Measurements from ENCODE around the gene CCN5.

The CCN5 gene

GRCh38 chr20:44769481-44769863, 54.3 kb downstream of the CCN5 start:
- no peaks in the 10 kb centered on the region for H4K20me1 ChIP-seq (ENCODE audit: insufficient read depth, low read length, poor library complexity, severe bottlenecking)
- peak overlapping the region; percentile 13 for H3K4me2 ChIP-seq (ENCODE audit: low read depth, low read length, poor library complexity, severe bottlenecking)
- no peaks in the 10 kb centered on the region for H3K79me2 ChIP-seq (ENCODE audit: insufficient read depth, low read length)
- peaks cover 8% of the 10 kb centered on the region for H3K4me1 ChIP-seq (ENCODE audit: insufficient read depth, low read length, poor library complexity, severe bottlenecking)
- H3K27me3 ChIP-seq (ENCODE audit: insufficient read depth, low read length, poor library complexity, severe bottlenecking) = no peaks in the 10 kb centered on the region
- no peaks in the 10 kb centered on the region for H3F3A ChIP-seq (ENCODE audit: low read depth)
- H3K36me3 ChIP-seq (ENCODE audit: insufficient read depth, low read length) = no peaks in the 10 kb centered on the region
- no peaks in the 10 kb centered on the region for H3K9me3 ChIP-seq (ENCODE audit: insufficient read depth, low read depth, low read length)
- TF ChIP-seq EZH2phosphoT487 (IDR thresholded peaks at IDR 0.05; ENCODE audit: borderline replicate concordance) (no peak), CTCF (conservative IDR thresholded peaks at IDR 0.05; ENCODE audit: low read length) (no peak)
- no peak overlapping the region for H3K4me3 ChIP-seq (ENCODE audit: low read length, poor library complexity, severe bottlenecking)
- no peaks in the 10 kb centered on the region for H3K9me2 ChIP-seq (replicated peaks; ENCODE audit: low read depth, low read length)
- no peak overlapping the region for H3K9ac ChIP-seq (ENCODE audit: low read depth, low read length, poor library complexity, severe bottlenecking)
- H2AFZ ChIP-seq (ENCODE audit: low read length) = peak overlapping the region; percentile 28; the same call in 1 of the 2 replicates

GRCh38 chr20:44770484-44771171, 55.5 kb downstream of the CCN5 start:
- no peak for TF ChIP-seq CTCF (conservative IDR thresholded peaks at IDR 0.05; ENCODE audit: low read length)
- TF ChIP-seq EZH2phosphoT487 (IDR thresholded peaks at IDR 0.05; ENCODE audit: borderline replicate concordance) = no peak
- Histone ChIP-seq H3K4me1 (ENCODE audit: insufficient read depth, low read length, poor library complexity, severe bottlenecking) (peaks cover 8% of the 10 kb centered on the region), H3K9ac (ENCODE audit: low read depth, low read length, poor library complexity, severe bottlenecking) (no peak overlapping the region), H3K27me3 (ENCODE audit: insufficient read depth, low read length, poor library complexity, severe bottlenecking) (no peaks in the 10 kb centered on the region), H3K79me2 (ENCODE audit: insufficient read depth, low read length) (no peaks in the 10 kb centered on the region), H3K4me3 (ENCODE audit: low read length, poor library complexity, severe bottlenecking) (no peak overlapping the region), H3K36me3 (ENCODE audit: insufficient read depth, low read length) (no peaks in the 10 kb centered on the region), H3K4me2 (ENCODE audit: low read depth, low read length, poor library complexity, severe bottlenecking) (no peak overlapping the region), H2AFZ (ENCODE audit: low read length) (no peak overlapping the region), H3K9me2 (replicated peaks; ENCODE audit: low read depth, low read length) (no peaks in the 10 kb centered on the region), H3F3A (ENCODE audit: low read depth) (no peaks in the 10 kb centered on the region), H3K9me3 (ENCODE audit: insufficient read depth, low read depth, low read length) (no peaks in the 10 kb centered on the region), H4K20me1 (ENCODE audit: insufficient read depth, low read length, poor library complexity, severe bottlenecking) (no peaks in the 10 kb centered on the region)

GRCh38 chr20:44771172-44771535, 56.0 kb downstream of the CCN5 start:
- Histone ChIP-seq H3K79me2 (ENCODE audit: insufficient read depth, low read length) (no peaks in the 10 kb centered on the region), H3K4me1 (ENCODE audit: insufficient read depth, low read length, poor library complexity, severe bottlenecking) (peaks cover 8% of the 10 kb centered on the region), H3F3A (ENCODE audit: low read depth) (no peaks in the 10 kb centered on the region), H4K20me1 (ENCODE audit: insufficient read depth, low read length, poor library complexity, severe bottlenecking) (no peaks in the 10 kb centered on the region), H3K4me3 (ENCODE audit: low read length, poor library complexity, severe bottlenecking) (no peak overlapping the region), H3K9ac (ENCODE audit: low read depth, low read length, poor library complexity, severe bottlenecking) (no peak overlapping the region), H2AFZ (ENCODE audit: low read length) (no peak overlapping the region), H3K27me3 (ENCODE audit: insufficient read depth, low read length, poor library complexity, severe bottlenecking) (no peaks in the 10 kb centered on the region), H3K9me2 (replicated peaks; ENCODE audit: low read depth, low read length) (no peaks in the 10 kb centered on the region), H3K4me2 (ENCODE audit: low read depth, low read length, poor library complexity, severe bottlenecking) (no peak overlapping the region), H3K36me3 (ENCODE audit: insufficient read depth, low read length) (no peaks in the 10 kb centered on the region), H3K9me3 (ENCODE audit: insufficient read depth, low read depth, low read length) (no peaks in the 10 kb centered on the region)
- TF ChIP-seq EZH2phosphoT487 (IDR thresholded peaks at IDR 0.05; ENCODE audit: borderline replicate concordance) (no peak), CTCF (conservative IDR thresholded peaks at IDR 0.05; ENCODE audit: low read length) (no peak)
